Neural progenitor cell (in vitro differentiated cells): ENCODE results near the gene CARD16.

Source experiments
- EZH2 ChIP-seq: fragments of 200-600 bp; sonication (generic); IDR thresholded peaks from 2 replicates; pipeline ENCODE4 v1.6.1; 2017; ENCODE audit warnings: antibody characterized with exemption, mild to moderate bottlenecking, moderate library complexity
- EZH2phosphoT487 ChIP-seq: fragments of 200-600 bp; sonication (generic); IDR thresholded peaks from 2 replicates; pipeline ENCODE4 v1.6.1; 2017; ENCODE audit warnings: antibody characterized with exemption
- TF ChIP-seq, protein P1 (sequence below): fragments of 200-600 bp; sonication (generic); IDR thresholded peaks from 2 replicates; pipeline ENCODE4 v1.5.1; 2017; ENCODE audit warnings: antibody characterized with exemption, mild to moderate bottlenecking

- TF ChIP-seq EZH2 (no peak), EZH2phosphoT487 (no peak)
- TF ChIP-seq, protein P1, sequence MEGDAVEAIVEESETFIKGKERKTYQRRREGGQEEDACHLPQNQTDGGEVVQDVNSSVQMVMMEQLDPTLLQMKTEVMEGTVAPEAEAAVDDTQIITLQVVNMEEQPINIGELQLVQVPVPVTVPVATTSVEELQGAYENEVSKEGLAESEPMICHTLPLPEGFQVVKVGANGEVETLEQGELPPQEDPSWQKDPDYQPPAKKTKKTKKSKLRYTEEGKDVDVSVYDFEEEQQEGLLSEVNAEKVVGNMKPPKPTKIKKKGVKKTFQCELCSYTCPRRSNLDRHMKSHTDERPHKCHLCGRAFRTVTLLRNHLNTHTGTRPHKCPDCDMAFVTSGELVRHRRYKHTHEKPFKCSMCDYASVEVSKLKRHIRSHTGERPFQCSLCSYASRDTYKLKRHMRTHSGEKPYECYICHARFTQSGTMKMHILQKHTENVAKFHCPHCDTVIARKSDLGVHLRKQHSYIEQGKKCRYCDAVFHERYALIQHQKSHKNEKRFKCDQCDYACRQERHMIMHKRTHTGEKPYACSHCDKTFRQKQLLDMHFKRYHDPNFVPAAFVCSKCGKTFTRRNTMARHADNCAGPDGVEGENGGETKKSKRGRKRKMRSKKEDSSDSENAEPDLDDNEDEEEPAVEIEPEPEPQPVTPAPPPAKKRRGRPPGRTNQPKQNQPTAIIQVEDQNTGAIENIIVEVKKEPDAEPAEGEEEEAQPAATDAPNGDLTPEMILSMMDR: no peak
These were observed 6.4 kb upstream of the CARD16 start for GRCh38 chr11:105051559-105051958.
